GM12875 (cell line): Measurements from ENCODE around the gene MARCO.

ENCODE experiments used
- H3K4me3 ChIP-seq: one replicate; pipeline ENCODE4 v1.5.1; 2011; ENCODE audit warnings: low read depth, low read length, control low read depth
- TF ChIP-seq, protein P1 (sequence below): IDR thresholded peaks from 2 replicates; pipeline ENCODE4 v1.5.1; 2011; ENCODE audit warnings: low read depth, mild to moderate bottlenecking, control low read depth, inconsistent platforms, low read length, moderate library complexity, borderline replicate concordance; ENCODE audit not compliant: insufficient read depth

Gene MARCO

GRCh38 chr2:118906186-118906585 lies 35.8 kb upstream of the MARCO start:
- TF ChIP-seq, protein P1, sequence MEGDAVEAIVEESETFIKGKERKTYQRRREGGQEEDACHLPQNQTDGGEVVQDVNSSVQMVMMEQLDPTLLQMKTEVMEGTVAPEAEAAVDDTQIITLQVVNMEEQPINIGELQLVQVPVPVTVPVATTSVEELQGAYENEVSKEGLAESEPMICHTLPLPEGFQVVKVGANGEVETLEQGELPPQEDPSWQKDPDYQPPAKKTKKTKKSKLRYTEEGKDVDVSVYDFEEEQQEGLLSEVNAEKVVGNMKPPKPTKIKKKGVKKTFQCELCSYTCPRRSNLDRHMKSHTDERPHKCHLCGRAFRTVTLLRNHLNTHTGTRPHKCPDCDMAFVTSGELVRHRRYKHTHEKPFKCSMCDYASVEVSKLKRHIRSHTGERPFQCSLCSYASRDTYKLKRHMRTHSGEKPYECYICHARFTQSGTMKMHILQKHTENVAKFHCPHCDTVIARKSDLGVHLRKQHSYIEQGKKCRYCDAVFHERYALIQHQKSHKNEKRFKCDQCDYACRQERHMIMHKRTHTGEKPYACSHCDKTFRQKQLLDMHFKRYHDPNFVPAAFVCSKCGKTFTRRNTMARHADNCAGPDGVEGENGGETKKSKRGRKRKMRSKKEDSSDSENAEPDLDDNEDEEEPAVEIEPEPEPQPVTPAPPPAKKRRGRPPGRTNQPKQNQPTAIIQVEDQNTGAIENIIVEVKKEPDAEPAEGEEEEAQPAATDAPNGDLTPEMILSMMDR, result no peak

GRCh38 chr2:118907759-118908158 lies 34.2 kb upstream of the MARCO start:
- TF ChIP-seq, protein P1, result no peak
- H3K4me3 ChIP-seq, result no peak overlapping the region

More at GRCh38 chr2:118906186-118906585, 35.8 kb upstream of the MARCO start:
- H3K4me3 ChIP-seq, result no peak overlapping the region

GRCh38 chr2:118909191-118909590 lies 32.8 kb upstream of the MARCO start:
- H3K4me3 ChIP-seq, result no peak overlapping the region
- TF ChIP-seq, protein P1, result no peak

- H3K4me3 ChIP-seq, result no peak overlapping the region
- TF ChIP-seq, protein P1, result no peak
Observed at GRCh38 chr2:118911166-118911856, 30.7 kb upstream of the MARCO start.

DNA sequence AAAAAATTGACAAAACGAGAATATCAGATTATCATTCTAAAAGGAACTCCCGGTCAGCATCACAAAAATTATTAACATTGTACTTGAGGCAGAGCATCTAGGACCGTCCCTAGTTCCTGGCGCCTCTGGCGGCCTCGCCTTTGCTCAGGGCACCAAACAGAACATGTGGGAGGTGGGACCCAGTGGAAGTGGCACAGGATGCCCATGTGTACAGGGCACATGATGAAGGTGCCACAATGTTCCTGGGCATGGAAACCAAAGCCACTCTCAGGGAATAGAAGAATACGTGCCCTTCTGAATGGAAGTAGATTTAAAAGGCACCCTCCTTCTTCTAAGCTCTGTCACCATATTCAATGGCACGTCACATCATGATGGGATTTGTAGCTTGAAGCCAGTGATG lies 30.1 kb upstream of the MARCO start:
- no peak overlapping the region for H3K4me3 ChIP-seq
- TF ChIP-seq, protein P1, result no peak

DNA sequence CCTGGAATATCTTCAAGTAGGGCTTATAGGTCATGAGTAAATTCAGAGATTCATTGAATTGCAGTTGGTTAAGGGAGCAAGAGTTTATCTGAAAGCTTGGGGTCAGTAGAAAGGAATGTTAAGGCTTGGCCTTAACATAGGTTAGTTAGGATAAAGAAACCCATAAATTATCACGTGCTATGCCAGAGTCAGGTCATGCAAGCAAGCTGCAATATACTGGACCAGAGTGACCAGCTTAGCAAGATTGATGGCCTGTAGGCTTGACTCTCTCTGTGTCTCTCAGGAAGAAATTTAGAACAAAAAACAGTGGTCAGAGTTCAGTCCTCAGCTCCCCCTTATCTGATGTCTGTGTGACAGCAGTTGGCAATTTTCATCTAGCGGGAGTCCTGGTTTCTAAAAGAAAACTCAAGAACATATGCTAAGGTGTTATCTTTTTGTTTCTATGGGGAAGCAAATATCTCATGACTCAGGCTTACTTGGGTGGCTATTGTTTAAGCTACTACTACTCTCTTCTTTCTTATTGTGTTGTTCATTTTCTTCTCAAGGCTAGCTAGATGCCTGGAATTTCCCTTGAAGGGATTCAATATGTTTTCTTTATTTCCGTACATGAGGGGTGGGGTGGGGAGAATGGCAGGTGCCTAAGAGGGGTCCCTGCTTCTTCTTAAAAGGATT lies 28.7 kb upstream of the MARCO start:
- TF ChIP-seq, protein P1, result no peak
- H3K4me3 ChIP-seq, result no peak overlapping the region
